Kidney tubule cell (primary cell): ENCODE measurements around the gene ZNF557.
A peak's percentile ranks its signal among the peaks of the same experiment; 100 is the strongest.

Source experiments
- DNase-seq: peaks from one replicate; pipeline ENCODE4 v3.0.0-alpha.2; 2018; ENCODE audit warnings: low spot score

Gene ZNF557

GRCh38 chr19:7076151-7076550 lies 6.6 kb downstream of the ZNF557 start:
- no peak for DNase-seq

- no peak for DNase-seq
These were observed 8.5 kb downstream of the ZNF557 start for GRCh38 chr19:7078008-7078407.

DNA sequence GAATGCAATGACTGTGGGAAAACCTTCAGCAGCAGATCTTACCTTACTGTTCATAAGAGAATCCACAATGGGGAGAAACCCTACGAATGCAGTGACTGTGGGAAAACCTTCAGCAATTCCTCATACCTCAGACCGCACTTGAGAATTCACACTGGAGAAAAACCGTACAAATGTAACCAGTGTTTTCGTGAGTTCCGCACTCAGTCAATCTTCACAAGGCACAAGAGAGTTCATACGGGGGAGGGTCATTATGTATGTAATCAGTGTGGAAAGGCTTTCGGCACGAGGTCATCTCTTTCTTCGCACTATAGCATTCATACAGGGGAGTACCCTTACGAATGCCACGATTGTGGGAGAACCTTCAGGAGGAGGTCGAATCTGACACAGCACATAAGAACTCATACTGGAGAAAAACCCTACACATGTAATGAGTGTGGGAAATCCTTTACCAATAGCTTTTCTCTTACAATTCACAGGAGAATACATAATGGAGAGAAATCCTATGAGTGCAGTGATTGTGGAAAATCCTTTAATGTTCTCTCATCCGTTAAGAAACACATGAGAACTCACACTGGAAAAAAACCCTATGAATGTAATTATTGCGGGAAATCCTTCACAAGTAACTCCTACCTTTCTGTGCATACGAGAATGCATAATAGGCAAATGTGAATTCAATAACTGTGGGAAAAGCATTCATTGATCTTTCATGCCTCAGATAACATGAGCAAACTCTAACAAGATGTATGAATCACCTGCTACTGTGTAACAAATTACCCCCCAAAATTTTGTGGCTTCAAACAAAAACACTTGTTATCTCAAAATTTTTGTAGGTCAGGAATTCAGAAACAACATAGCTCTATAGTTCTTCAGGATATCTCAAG lies 13.8 kb downstream of the ZNF557 start:
- DNase-seq = no peak

DNA sequence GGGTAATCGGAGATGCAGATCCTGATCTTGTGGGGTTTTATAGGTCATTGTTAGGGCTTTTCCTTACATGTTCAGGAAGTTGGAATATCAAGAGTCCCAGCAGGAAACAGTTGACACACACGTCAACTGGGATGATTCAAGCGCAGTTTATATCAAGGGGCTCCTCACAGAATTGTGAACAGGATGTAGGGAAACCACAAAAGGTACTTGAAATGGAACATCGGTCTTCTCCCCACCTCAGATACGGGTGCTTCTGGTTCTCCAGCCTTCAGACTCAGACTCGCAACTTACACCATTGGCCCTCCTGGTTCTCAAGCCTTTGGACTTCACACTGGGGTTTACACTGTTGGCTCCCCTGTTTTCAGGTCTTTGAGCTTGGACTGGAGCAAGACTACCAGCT lies 19.5 kb downstream of the ZNF557 start:
- DNase-seq = no peak

GRCh38 chr19:7098096-7098495 lies 28.6 kb downstream of the ZNF557 start:
- no peak for DNase-seq

DNA sequence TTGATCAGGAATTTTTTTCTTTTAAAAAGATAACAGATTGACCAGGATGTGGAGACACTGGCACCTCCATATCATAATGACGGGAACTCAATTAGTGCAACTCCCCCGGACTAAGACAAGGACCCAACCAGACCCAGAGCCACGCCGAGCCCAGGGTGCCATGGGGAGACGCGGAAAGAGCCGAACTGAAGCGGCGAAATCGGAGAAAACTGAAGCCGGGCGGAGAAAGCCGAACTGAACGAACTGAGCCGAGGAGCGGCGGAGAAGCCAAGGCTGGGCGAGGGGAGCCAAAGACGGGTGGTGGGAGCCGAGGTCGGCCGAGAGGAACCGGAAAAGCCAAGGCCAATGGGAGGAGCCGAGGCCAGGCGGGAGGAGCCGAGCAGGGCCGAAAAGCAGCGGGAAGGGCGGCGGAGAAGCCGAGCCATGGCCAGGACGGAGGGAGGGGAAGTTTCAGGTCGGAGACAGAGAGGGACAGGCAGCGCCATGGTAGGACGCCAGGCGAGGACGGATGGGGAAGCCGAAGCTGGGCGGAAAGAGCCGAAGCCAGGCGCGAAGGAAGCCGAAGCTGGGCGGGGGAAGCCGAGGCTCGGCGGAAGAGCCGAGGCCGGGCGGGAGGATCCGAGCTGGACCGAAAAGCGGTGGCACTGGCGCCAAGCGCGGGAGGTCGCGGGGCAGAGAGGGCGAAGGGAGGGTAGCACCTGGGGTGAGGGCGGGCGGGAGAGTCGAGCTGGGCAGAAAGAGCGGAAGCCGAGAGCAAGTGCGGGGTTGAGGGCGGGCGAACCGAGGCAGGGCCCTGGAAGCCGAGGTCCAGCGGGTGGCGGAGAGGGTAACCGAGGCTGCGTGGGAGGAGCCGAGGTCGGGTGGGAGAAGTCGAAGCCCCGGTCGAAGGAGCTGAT lies 29.4 kb downstream of the ZNF557 start:
- DNase-seq = peak; percentile 95

GRCh38 chr19:7099597-7099921 lies 30.1 kb downstream of the ZNF557 start:
- DNase-seq = no peak

- DNase-seq = no peak
These were observed 32.2 kb downstream of the ZNF557 start for GRCh38 chr19:7101498-7102253.

- DNase-seq = peak; percentile 16
These were observed 35.4 kb downstream of the ZNF557 start for GRCh38 chr19:7104747-7105447.

DNA sequence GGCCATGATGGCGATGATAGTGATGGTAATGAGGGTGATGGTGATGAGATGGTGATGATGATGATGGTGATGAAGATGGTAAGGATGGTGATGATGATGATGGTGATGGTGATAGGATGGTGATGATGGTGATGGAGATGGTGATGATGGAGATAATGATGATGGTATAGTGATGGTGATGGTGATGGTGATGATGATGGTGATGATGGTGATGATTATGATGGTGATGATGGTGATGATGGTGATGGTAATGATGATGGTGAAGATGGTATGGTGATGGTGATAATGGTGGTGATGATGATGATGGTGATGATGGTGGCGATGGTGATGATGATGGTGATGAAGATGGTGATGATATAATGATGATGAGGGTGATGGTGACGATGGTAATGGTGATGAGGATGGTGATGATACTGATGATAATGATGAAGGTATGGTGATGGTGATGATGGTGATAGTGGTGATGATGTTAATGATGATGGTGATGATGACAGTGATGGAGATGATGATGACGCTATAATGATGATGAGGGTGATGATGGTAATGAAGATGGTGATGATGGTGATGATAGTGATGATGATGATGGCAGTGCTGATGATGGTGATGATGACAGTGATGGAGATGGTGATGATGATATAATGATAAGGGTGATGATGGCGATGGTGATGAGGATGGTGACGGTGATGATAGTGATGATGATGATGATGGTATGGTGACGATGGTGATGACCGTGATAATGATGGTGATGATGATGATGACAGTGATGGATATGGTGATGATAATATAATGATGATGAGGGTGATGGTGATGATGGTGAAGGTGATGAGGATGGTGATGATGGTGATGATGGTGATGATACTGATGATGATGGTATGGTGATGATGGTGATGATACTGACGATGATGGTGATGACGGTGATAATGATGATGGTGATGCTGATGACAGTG lies 37.5 kb downstream of the ZNF557 start:
- no peak for DNase-seq

DNA sequence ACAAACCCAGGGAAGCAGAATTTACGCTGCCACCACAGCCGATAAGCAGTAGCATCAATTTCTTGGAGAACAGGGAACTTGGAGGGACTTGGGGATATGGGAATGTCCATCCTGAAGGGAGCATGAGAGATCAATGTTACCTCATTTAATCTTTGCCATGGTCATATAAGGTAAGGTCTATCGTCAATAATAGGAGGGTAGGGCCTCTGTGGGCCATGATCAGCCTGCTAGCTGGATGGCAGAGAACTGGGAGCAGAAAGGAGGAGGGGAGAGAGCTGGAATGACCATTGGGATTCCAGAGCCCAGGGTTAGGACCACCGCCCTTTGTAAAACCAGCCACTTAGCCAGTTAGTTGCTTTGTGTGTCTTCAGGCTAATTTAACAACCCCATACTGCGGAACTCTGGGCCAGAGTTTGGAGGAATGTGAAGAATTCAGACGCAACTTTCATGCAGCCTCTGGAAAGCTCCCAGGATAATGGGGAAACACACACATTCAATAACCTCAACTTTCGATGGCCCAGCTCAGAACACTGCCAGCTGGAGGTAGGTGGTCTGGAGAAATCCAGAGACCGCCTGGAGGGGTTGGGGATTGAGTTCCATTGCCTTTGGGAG lies 40.3 kb downstream of the ZNF557 start:
- DNase-seq = no peak

DNA sequence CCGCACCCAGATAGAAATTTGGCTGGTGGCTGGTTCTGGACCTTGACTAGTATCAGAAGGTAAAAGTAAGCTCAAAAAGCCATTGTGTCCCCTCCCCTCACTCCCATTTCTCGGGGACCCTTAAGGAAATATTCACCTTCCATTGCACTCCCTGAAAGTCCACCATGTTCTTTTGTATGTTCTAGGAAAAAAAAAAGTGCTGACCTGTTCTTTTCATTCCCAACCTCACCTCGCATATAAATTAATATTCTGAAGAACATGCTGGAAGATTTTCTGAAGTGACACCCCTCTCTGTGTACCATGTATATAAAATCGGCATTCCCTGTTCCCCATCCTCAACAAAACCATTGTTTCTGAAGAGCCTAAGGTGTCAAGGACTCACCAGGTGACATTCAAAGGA lies 43.2 kb downstream of the ZNF557 start:
- DNase-seq = no peak

DNA sequence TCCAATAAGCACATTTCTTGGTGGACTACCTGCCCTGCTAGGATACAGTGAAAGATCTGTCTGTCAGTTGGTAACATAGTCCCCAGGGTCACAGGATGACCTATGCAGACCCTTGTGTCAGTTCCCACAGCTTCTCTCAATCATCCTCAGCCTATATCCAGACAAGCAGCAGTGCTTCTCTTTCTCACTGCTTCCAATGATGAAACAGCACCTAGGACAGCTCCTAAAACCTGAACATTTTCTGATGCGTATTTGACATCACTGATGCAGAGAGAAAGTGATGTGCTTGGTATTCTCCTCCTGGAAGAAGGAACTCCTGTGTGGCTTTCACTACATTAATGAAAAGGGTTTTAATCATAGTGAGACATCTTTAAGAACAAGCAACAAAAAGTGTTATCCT lies 43.7 kb downstream of the ZNF557 start:
- no peak for DNase-seq

DNA sequence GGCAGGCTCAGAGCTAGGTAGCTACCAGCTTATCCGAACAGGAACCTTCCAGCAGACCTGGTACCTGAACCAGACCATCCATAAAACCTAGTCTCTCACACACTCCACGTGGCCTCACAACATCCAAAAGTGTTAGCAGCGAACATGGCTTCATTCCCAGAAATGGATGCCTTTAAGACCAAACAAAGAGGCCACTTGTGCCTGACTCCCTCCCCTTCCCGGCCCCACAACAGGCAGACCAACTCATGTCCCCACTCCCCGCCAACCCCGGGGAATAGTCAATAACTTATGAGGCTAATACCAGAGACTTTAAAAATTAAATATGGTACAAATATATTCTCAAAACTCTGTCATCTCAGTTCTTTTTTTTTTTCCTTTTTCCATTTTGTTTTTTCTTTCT lies 46.2 kb downstream of the ZNF557 start:
- DNase-seq = no peak

DNA sequence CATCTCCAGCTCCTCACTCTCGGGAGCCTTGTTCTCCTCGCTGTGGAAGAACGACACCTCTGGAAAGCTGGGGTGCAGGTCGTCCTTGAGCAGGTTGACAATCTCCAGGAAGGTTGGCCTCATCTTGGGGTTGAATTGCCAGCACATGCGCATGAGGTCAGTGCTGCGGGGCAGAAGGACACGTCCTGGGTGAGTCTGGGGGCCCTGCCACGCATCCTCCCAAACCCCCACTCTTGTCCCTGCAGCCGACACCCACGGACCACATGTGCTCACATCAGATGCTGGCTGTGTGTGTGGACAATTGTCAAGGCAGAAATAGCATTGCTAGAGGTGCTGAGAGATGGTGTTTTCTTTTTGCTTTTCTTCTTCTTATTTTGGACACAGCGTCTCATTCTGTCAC lies 47.7 kb downstream of the ZNF557 start:
- DNase-seq = no peak

GRCh38 chr19:7119582-7119981 lies 50.1 kb downstream of the ZNF557 start:
- DNase-seq = no peak

DNA sequence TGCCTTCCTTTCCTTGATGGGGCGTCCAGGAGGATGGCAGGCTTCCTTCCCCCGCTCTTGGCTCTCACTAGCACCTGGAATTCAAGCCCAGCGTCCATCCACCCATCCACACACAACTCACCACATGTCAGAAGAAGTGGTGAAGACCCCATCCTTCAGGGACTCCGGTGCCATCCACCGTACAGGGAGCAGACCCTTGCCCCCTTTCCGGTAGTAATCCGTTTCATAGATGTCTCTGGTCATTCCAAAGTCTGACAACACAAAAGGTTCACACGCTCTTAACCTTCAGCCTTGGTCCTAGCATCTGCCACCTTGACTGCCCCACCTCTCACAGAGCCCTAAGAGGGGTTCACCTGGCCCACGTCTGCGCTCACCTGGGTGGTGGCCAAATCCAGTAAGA lies 51.0 kb downstream of the ZNF557 start:
- DNase-seq = no peak

DNA sequence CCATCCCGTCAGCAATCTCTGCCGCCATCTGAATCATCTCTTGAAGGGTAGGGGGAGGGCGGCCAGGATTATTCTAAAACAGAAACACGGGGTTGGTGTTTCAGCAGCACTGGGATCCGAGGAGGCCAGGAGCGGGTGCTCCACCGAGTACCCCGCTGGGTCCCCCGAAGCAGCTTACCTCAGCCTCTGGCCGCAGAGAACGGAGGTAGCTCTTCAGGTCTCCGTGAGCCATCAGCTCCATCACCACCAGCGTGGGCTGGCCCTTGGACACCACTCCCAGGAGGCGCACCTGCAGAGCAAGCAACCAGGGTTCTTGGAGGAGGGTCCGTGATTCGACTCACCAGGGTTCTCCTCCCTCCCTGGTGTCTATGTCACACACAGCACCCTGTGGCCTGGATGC lies 53.2 kb downstream of the ZNF557 start:
- DNase-seq = no peak

DNA sequence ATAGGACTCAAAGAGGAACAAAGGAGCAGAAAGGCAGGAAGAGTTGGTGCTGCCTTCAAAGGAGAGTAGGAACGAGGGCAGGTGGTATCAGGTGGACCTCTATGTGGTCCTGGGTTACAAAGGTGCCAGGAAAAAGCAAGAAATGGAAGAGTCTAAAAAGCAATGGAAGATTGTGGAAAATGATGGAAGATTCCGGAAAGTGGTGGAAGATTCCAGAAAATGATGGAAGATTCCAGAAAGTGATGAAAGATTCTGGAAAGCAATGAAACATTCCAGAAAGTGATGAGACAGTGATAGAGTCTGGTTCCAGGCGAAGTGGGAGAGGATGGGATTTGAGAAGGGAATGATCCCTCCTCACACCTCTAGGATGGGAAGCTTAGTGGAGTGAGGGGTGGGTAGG lies 55.3 kb downstream of the ZNF557 start:
- no peak for DNase-seq

DNA sequence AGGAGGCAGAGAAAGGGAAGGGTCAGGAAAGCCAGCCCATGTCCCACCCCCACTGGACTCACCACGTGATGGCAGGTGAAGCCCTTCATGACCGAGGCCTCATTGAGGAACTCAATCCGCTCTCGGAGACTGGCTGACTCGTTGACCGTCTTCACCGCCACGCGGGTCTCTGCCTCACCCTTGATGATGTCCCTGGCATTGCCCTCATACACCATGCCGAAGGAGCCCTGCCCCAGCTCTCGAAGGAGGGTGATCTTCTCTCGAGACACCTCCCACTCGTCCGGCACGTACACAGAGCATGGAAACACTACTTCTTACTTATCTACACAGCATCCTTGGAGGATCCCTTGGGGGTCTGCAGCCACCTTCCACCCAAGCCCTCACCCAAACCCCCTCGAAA lies 55.7 kb downstream of the ZNF557 start:
- no peak for DNase-seq
